Stimulated activated CD4-positive, alpha-beta T cell treated with anti-CD3 and anti-CD28 coated beads, TNF-alpha, amount 100 ng/mL, for 1 hour (primary cell): ENCODE results near the gene ANP32E.
"Not testable (repeated sequence)": the region's sequence is repeated elsewhere in the genome, so short reads cannot be mapped to it uniquely, and the experiment has no call there.

Experiments used
- DNase-seq, 3 donors: peaks; one replicate each; pipeline ENCODE4 v3.0.0-alpha.2; 2020; ENCODE audit warnings: low read depth in 3 of 3, low spot score in 1 of 3

ANP32E gene

DNA sequence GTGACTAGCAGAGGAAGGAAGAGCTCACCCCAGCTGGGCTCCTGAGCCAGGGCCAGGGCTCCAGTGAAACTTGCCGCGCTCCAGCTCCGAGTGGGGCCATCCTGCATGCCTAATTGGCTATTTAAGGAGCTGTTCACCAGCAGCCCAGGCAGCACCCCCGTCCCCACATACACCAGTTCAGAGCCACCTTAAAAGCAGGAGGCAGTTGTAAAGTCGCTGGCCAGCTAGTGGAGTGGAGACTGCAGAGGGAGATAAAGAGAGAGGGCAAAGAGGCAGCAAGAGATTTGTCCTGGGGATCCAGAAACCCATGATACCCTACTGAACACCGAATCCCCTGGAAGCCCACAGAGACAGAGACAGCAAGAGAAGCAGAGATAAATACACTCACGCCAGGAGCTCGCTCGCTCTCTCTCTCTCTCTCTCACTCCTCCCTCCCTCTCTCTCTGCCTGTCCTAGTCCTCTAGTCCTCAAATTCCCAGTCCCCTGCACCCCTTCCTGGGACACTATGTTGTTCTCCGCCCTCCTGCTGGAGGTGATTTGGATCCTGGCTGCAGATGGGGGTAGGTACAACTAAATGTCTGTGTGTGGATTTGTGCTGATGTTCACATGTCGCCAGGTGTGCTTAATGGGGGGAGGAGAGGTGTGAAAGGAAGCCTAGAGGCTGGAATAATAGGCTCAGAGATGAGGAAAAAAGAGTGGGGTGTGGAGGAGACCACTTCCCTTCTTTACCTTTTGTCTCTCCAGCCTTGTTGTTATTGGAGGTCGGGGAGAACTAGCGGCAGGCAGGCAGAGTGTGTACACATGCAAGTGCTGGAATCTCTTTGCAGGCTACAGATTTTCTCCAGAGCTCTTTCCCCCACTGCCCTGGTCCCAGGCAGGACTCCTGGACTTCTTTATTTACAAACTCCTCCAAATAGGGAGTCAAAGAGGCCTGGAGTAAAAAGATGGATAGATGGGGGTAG is 22.0 kb upstream of the ANP32E start, which contains the start of gene CA14:
Gene CA14 (plus strand): TSS at position 151 of the 962 bp plus-strand sequence. CDS start 355 bp downstream, at position 506.
- DNase-seq: no peak

DNA sequence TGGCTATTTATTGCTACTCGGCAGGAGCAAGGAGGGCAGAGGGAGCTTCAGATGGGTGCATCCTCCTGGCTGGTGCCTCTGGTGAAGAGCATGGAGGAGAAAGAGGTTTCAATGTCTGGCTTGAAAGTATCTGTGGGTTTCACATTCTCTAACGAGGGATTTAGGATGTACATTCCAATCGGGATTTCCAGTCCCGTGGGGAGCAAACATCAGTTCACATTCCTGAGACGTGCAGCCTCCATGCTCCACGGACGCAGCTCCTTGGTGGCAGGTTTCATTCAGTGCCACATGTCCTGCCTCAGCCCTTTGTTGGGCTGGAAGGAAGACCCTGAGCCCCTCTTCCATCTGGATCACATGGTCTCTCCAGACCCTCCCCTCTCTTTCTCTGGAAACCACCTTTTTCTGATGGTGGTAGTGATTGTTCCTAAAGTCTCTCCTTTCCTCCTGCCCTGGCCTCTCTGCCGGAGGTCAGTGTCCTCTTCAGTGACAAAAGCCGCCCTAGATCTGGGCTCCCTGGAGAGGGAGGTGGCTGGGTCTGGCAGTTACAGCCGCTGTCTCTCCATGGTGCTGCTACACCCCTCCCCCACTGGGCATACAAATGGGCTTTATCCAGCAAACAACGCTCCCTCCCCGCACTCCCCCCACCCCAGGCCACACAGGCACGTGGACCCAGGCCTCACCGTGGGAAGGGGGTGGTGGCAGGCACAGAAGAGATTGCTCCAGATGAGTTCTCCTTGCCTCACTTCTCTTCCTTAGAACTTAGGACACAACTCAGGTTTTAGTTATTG is 20.8 kb upstream of the ANP32E start:
- DNase-seq: no peak

DNA sequence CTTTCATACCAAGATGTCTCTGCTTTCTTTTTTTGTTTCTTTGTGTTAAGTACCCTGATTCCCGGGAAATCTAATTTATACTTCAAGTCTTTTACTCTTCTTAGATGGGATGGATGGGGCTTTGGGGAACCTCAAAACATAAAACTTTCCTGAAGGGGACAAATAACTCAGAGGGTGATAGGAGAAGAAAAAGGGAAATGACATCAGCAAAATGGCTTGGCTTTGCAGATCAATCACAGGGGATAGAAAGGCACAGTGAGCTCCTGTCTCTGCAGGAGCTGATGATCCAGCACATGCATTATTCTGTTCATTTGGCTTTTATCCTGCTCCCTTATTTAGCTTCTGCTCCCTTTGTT is 20.3 kb upstream of the ANP32E start:
- DNase-seq: no peak

GRCh38 chr1:150249936-150250335 is 14.0 kb upstream of the ANP32E start:
- DNase-seq: no peak

- DNase-seq: no peak
Observed at GRCh38 chr1:150243003-150243402, 7.1 kb upstream of the ANP32E start.

- no peak for DNase-seq
Observed at GRCh38 chr1:150237746-150238145, 1.8 kb upstream of the ANP32E start.

GRCh38 chr1:150237176-150237575 is 1.3 kb upstream of the ANP32E start:
- not testable (repeated sequence) for DNase-seq

GRCh38 chr1:150236614-150237100 is 745 bp upstream of the ANP32E start:
- no peak for DNase-seq

- DNase-seq: peak in 1 of 3 donors; percentile 16
Observed at GRCh38 chr1:150235294-150235851, 539 bp downstream of the ANP32E start.

DNA sequence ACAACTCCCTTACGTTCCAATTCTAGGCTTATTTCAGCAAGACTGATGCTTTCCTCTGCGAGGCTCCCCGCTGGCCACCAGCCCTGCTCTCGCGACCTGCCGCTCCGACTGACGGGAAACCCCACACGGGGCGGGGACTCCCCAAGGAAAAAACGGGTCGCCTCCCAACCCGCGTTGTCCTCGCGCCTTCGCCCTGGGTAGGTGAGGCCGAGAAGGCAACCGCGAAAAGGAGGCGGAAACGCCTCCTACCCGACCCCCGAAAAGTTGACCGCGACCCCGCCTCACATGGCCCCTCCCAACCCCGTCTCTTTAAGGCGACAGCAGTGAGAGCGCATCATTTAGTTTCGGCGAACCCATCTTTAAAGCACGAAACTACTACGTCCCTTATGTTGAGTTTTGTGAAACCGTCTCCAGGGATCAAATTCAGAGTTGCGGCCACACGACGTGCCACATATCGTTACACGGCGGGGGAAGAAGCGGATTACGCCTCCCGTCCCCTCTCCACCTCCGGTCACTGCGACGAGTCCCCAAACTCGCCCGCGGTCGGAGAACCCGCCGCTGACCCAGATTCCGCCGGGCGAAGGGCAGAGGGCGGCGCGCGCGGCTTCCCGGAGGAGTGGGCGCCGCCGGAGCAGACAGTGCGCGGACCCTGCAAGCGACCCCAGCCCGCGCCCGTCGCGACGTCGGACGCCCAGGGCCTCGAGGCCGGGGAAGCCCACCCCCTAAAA is 1.2 kb downstream of the ANP32E start:
- peak; percentile 71 to 83 (median 75) for DNase-seq

DNA sequence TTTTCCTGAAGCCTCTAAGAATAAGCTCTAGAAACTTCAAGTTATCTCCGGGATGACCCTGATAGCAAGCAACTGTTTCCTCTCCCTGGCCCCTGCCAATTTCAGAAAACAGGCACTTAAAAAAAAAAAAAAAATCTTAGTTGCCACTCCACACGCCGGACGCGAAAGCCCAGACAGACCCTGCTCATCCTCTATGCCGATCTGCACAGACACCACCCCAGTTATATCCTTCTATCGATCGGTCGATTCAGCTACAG is 1.7 kb downstream of the ANP32E start:
- no peak for DNase-seq

DNA sequence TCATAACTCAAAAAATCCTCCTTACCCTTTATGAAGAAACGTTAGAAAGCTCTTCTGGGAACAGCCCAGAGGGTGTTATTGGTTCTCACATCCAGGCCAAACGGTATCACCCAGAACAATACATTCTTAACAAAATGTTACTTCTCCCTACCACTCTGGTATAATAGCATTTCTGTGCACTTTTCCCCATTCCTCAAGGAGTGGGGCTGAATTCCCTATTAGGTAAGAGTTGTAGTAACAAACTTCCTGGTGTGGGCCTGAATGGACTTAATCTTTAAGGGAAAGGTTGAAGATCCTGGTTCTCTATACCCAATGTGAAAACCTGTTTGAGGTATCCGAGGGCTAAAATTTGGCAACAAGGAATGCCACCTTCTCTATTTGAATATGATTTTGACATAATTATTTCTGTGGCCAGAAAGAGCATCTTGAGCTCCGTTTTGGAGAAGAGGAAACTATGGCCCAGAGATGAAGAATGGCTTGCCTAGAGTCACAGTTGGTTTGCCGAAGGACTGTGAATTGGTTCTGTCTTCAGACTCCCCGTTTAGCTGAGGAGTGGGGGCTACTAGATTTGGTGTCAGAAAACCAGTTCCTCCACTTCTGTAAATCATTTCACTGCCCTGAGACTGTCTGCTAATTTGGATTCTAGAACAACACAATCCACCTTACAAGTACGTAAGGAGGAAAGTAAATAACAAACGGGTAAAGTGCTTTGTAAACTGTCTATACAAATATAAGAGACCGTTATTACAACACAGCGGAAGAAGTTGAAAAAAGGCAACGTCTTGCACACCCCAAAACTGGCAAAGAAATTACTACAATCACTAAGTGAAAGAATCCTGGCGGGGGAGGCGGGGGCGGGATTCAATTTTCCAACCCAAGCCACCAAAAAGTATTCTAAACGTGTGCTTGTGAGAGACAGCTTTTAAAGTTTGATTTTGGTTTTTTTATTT is 2.3 kb downstream of the ANP32E start:
- peak in 1 of 3 donors; percentile 52 for DNase-seq

DNA sequence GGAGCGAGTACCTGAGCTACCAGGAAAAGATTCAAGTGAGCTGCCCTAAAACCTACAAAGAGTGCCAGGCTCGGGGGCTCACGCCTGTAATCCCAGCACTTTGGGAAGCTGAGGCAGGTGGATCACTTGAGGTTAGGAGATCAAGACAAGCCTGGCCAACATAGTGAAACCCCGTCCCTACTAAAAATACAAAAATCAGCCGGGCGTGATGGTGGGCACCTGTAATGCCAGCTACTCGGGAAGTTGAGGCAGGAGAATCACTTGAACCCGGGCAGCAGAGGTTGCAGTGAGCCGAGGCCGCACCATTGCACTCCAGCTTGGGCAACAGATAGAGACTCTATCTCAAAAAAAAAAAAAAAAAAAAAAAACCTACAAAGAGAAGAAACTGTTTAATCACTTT is 3.0 kb downstream of the ANP32E start:
- not testable (repeated sequence) for DNase-seq

- not testable (repeated sequence) for DNase-seq
Observed at GRCh38 chr1:150228246-150228645, 7.7 kb downstream of the ANP32E start.

GRCh38 chr1:150227228-150227627 is 8.7 kb downstream of the ANP32E start:
- no peak for DNase-seq

- no peak for DNase-seq
Observed at GRCh38 chr1:150226486-150226885, 9.4 kb downstream of the ANP32E start.

DNA sequence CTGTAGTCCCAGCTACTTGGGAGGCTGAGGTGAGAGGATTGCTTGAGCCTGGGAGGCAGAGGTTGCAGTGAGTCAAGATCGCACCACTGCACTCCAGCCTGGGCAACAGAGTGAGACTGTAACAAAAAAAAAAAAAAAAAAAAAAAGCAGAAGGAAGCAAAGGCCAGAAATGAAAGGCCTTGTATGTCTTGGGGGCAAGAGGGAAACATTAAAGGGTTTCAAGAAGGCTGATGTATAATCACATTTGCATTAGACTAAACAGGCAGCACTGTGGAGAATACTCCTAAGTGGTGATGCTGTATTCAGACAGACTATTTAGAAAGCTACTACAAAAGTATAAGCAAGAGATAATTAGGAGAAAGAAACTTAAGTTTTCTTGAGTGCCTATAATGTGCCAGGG is 10.4 kb downstream of the ANP32E start:
- DNase-seq: no peak

GRCh38 chr1:150224983-150225382 is 10.9 kb downstream of the ANP32E start:
- DNase-seq: no peak

DNA sequence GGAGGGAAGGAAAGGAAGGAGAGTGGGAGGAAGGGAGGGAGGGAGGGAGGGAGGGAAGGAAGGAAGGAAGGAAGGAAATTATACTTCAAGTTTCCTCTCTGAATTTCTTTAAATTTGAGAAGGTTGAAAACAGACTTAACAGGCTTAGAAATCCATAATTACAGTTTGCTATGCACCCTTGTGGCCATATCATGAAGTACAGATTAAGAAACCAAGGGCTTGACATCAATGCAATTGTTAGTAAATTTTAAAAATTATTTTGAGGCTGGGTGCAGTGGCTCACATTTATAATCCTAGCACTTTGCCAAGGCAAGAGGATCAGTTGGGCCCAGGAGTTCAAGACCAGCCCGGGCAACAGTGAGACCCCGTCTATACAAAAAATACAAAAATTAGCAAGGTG is 14.4 kb downstream of the ANP32E start:
- DNase-seq: no peak

DNA sequence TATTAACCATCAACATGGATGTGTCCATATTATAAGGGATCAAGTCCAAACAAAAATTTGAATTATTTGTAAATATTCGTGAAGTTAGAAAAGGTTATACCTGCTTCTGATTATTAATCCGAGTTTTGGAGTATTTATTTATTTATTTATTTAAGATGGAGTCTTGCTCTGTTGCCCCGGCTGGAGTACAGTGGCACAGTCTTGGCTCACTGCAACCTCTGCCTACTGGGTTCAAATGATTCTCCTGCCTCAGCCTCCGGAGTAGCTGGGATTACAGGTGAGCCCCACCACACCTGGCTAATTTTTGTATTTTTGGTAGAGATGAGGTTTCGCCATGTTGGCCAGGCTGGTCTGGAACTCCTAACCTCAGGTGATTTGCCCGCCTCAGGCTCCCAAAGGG is 20.1 kb downstream of the ANP32E start:
- DNase-seq: not testable (repeated sequence)
